ENCODE data around the gene CCDC88C. TPM values are rescaled to one million over a fixed set of nuclear protein-coding genes. Genes with fewer than 3 reads are reported as not detected.

The CCDC88C gene
- polyA plus RNA-seq, 2 of the 4 experiments (the other 2 are of a cell fraction): 2.9 to 3.7 TPM

- WGBS (ENCODE audit: missing lambda C conversion rate): 92% methylated on average over 13 of the region's 13 CpGs
- ChIA-PET POLR2A (no interaction called here), CTCF (interaction anchor here (1.0 to 1.6 kb wide), 2 partner anchors 34 to 35 kb away, joined by 3 read pairs; no protein-coding TSS in a partner anchor)
- DNase-seq (ENCODE audit: low read depth in 1 of 2, low spot score in 1 of 2) (no peak), ATAC-seq (no peak), FAIRE-seq (no peak)
- no peak overlapping the region for H3K27ac ChIP-seq
- no peaks in the 10 kb centered on the region for H3K4me1 ChIP-seq
- no peaks in the 10 kb centered on the region for H3K9me3 ChIP-seq
- no peak overlapping the region for H3K4me2 ChIP-seq
- H3K4me3 ChIP-seq: no peak overlapping the region
- TF ChIP-seq PBX3 (IDR thresholded peaks at IDR 0.05): no peak
- no peak for TF ChIP-seq KDM1A (IDR thresholded peaks at IDR 0.05; ENCODE audit: low read depth)
- no peak for TF ChIP-seq KDM5A (IDR thresholded peaks at IDR 0.05)
- TF ChIP-seq RAD21 (conservative IDR thresholded peaks at IDR 0.05 in 1 of 2, IDR thresholded peaks at IDR 0.05 in 1 of 2): no peak
- no peak for TF ChIP-seq E2F6 (IDR thresholded peaks at IDR 0.05; ENCODE audit: borderline replicate concordance, low read depth)
- no peak for TF ChIP-seq EHF (CRISPR knock-in tag; IDR thresholded peaks at IDR 0.05)
- TF ChIP-seq JUN (IDR thresholded peaks at IDR 0.05): no peak
- TF ChIP-seq FOSB (CRISPR knock-in tag; IDR thresholded peaks at IDR 0.05): no peak
- no peak for TF ChIP-seq SMC3 (IDR thresholded peaks at IDR 0.05)
- no peak for TF ChIP-seq GATA3 (IDR thresholded peaks at IDR 0.05; ENCODE audit: borderline replicate concordance)
- no peak for TF ChIP-seq MYC (IDR thresholded peaks at IDR 0.05; ENCODE audit: borderline replicate concordance, low read length)
- no peak for TF ChIP-seq CBX8 (IDR thresholded peaks at IDR 0.05)
- TF ChIP-seq HEYL (CRISPR knock-in tag; IDR thresholded peaks at IDR 0.05): no peak
- no peak for TF ChIP-seq EHMT2 (IDR thresholded peaks at IDR 0.05; ENCODE audit: low read depth)
- no peak for TF ChIP-seq REST (IDR thresholded peaks at IDR 0.05)
- no peak for TF ChIP-seq ZNF302 (CRISPR knock-in tag; IDR thresholded peaks at IDR 0.05)
- TF ChIP-seq POLR2A (IDR thresholded peaks at IDR 0.05; ENCODE audit: low read length): no peak
- no peak for TF ChIP-seq NPAS2 (CRISPR knock-in tag; IDR thresholded peaks at IDR 0.05; ENCODE audit: borderline replicate concordance)
- no peak for TF ChIP-seq USF2 (IDR thresholded peaks at IDR 0.05)
These were observed 58.9 kb downstream of the CCDC88C start for GRCh38 chr14:91358654-91359220.

GRCh38 chr14:91358025-91358319 lies 59.6 kb downstream of the CCDC88C start:
- TF ChIP-seq JUNB (IDR thresholded peaks at IDR 0.05): no peak
- no peak for TF ChIP-seq SREBF2 (IDR thresholded peaks at IDR 0.05)
- no peak for TF ChIP-seq HOXA7 (CRISPR knock-in tag; IDR thresholded peaks at IDR 0.05)
- no peak for TF ChIP-seq NR3C1 (IDR thresholded peaks at IDR 0.05)
- TF ChIP-seq TP53 (CRISPR knock-in tag; IDR thresholded peaks at IDR 0.05): no peak
- TF ChIP-seq CHD4 (IDR thresholded peaks at IDR 0.05; ENCODE audit: borderline replicate concordance): no peak
- TF ChIP-seq EHMT2 (IDR thresholded peaks at IDR 0.05; ENCODE audit: low read depth): no peak
- no peak for TF ChIP-seq RCOR1 (IDR thresholded peaks at IDR 0.05; ENCODE audit: low read depth, low read length)
- no peak for TF ChIP-seq BCL3 (IDR thresholded peaks at IDR 0.05)
- no peak for TF ChIP-seq CBX8 (IDR thresholded peaks at IDR 0.05)
- no peak for TF ChIP-seq SMC3 (IDR thresholded peaks at IDR 0.05)
- no peak for TF ChIP-seq HMGXB4 (CRISPR knock-in tag; IDR thresholded peaks at IDR 0.05; ENCODE audit: borderline replicate concordance)
- no peak for TF ChIP-seq FOXS1 (CRISPR knock-in tag; IDR thresholded peaks at IDR 0.05)
- DNase-seq (ENCODE audit: low read depth in 1 of 2, low spot score in 1 of 2) (no peak), FAIRE-seq (no peak), ATAC-seq (no peak)
- WGBS (ENCODE audit: missing lambda C conversion rate): 85% methylated on average over 9 of the region's 9 CpGs
- ChIA-PET CTCF (interaction anchor here (1.6 kb wide), 1 partner anchor 35 kb away, joined by 3 read pairs; no protein-coding TSS in a partner anchor), POLR2A (no interaction called here)
- no peaks in the 10 kb centered on the region for H3K9me3 ChIP-seq
- no peak overlapping the region for H3K27ac ChIP-seq
- no peaks in the 10 kb centered on the region for H3K4me1 ChIP-seq
- no peak overlapping the region for H3K4me3 ChIP-seq
- no peak overlapping the region for H3K4me2 ChIP-seq

All from A549 (cell line).